Mesenchymal stem cell (in vitro differentiated cells and primary cell): ENCODE data around the gene CTF1.

ENCODE experiments used
- DNase-seq: peaks from one replicate; pipeline ENCODE4 v3.0.0-alpha.2; 2013
- H2AFZ ChIP-seq: one replicate; pipeline ENCODE4 v1.6.1; 2013; ENCODE audit warnings: low read depth, mild to moderate bottlenecking, control low read depth, inconsistent platforms, low read length, moderate library complexity
- H2AK5ac ChIP-seq: 2 replicates; pipeline ENCODE4 v1.6.1; 2013; ENCODE audit warnings: low read length, moderate library complexity, mild to moderate bottlenecking, inconsistent platforms; ENCODE audit not compliant: severe bottlenecking
- H2BK120ac ChIP-seq: one replicate; pipeline ENCODE4 v1.6.1; 2013; ENCODE audit warnings: low read depth, mild to moderate bottlenecking, inconsistent platforms, low read length, moderate library complexity
- H2BK12ac ChIP-seq, 2 experiments: one replicate each; pipeline ENCODE4 v1.6.1; 2013; ENCODE audit warnings: inconsistent platforms in 2 of 2, low read length in 2 of 2, mild to moderate bottlenecking in 2 of 2, moderate library complexity in 2 of 2, control low read depth in 1 of 2
- H2BK15ac ChIP-seq: one replicate; pipeline ENCODE4 v1.6.1; 2013; ENCODE audit warnings: mild to moderate bottlenecking, low read depth, inconsistent platforms; ENCODE audit not compliant: poor library complexity, severe bottlenecking
- H2BK5ac ChIP-seq: 2 replicates; pipeline ENCODE4 v1.6.1; 2013; ENCODE audit warnings: low read depth, mild to moderate bottlenecking, low read length, control low read depth, inconsistent platforms; ENCODE audit not compliant: poor library complexity, severe bottlenecking
- H3K14ac ChIP-seq, 2 experiments: one replicate each; pipeline ENCODE4 v1.6.1; 2013; ENCODE audit warnings: inconsistent platforms in 2 of 2, low read length in 2 of 2, control low read depth in 1 of 2, mild to moderate bottlenecking in 1 of 2, moderate library complexity in 1 of 2
- H3K18ac ChIP-seq, 2 experiments: one replicate each; pipeline ENCODE4 v1.6.1; 2013; ENCODE audit warnings: inconsistent platforms in 2 of 2, low read length in 2 of 2, control low read depth in 1 of 2, low read depth in 1 of 2, mild to moderate bottlenecking in 1 of 2
- H3K23ac ChIP-seq, 2 experiments: one replicate each; pipeline ENCODE4 v1.6.1; 2013; ENCODE audit warnings: inconsistent platforms in 2 of 2, low read length in 2 of 2, mild to moderate bottlenecking in 2 of 2, moderate library complexity in 2 of 2, control low read depth in 1 of 2
- H3K27ac ChIP-seq: 2 replicates; pipeline ENCODE4 v1.5.1; 2013; ENCODE audit warnings: mild to moderate bottlenecking, moderate library complexity, low read length, control low read depth, inconsistent platforms; ENCODE audit not compliant: poor library complexity, severe bottlenecking
- H3K27me3 ChIP-seq, 2 experiments: 2 replicates each; pipeline versions ENCODE4 v1.6.1 to v1.7.0; 2013; ENCODE audit warnings: low read length in 2 of 2, mild to moderate bottlenecking in 2 of 2, moderate library complexity in 2 of 2, control low read depth in 1 of 2, inconsistent platforms in 1 of 2; ENCODE audit not compliant: control insufficient read depth in 1 of 2, insufficient read depth in 1 of 2
- H3K36me3 ChIP-seq, 2 experiments: 2 replicates each; pipeline versions ENCODE4 v1.6.1 to v1.7.0; 2013; ENCODE audit warnings: low read length in 2 of 2, control low read depth in 1 of 2, inconsistent platforms in 1 of 2, low read depth in 1 of 2, mild to moderate bottlenecking in 1 of 2; ENCODE audit not compliant: insufficient read depth in 2 of 2, control insufficient read depth in 1 of 2
- H3K4ac ChIP-seq, 2 experiments: one replicate each; pipeline ENCODE4 v1.6.1; 2013; ENCODE audit warnings: inconsistent platforms in 2 of 2, low read length in 2 of 2, mild to moderate bottlenecking in 2 of 2, moderate library complexity in 2 of 2, control low read depth in 1 of 2, low read depth in 1 of 2
- H3K4me1 ChIP-seq: 2 replicates; pipeline ENCODE4 v1.6.1; 2013; ENCODE audit warnings: low read depth, low read length, control low read depth; ENCODE audit not compliant: control insufficient read depth, insufficient read depth
- H3K4me2 ChIP-seq: 2 replicates; pipeline ENCODE4 v1.6.1; 2013; ENCODE audit warnings: low read length, mild to moderate bottlenecking, inconsistent platforms; ENCODE audit not compliant: poor library complexity, severe bottlenecking
- H3K4me3 ChIP-seq, 2 experiments: 2 replicates each; pipeline versions ENCODE4 v1.5.1 to v1.7.0; 2013; ENCODE audit warnings: low read length in 2 of 2, mild to moderate bottlenecking in 2 of 2, control low read depth in 1 of 2, low read depth in 1 of 2; ENCODE audit not compliant: insufficient read depth in 1 of 2
- H3K79me1 ChIP-seq: replicated peaks from 2 replicates; pipeline ENCODE4 v1.6.1; 2013; ENCODE audit warnings: mild to moderate bottlenecking, control low read depth, low read length, inconsistent platforms; ENCODE audit not compliant: poor library complexity, severe bottlenecking
- H3K9ac ChIP-seq: 2 replicates; pipeline ENCODE4 v1.7.0; 2013; ENCODE audit warnings: mild to moderate bottlenecking, low read length, moderate library complexity
- H3K9me3 ChIP-seq: 2 replicates; pipeline ENCODE4 v1.7.0; 2013; ENCODE audit warnings: mild to moderate bottlenecking, low read length; ENCODE audit not compliant: control insufficient read depth
- H4K8ac ChIP-seq: one replicate; pipeline ENCODE4 v1.6.1; 2013; ENCODE audit warnings: inconsistent platforms, mild to moderate bottlenecking, low read length, moderate library complexity
- H4K91ac ChIP-seq: one replicate; pipeline ENCODE4 v1.6.1; 2013; ENCODE audit warnings: mild to moderate bottlenecking, low read length, inconsistent platforms
- WGBS: methylation state at CpG from one replicate; pipeline ENCODE4 v1.1.7; 2013; ENCODE audit warnings: mixed read lengths; 5-methylcytosine and 5-hydroxymethylcytosine counted together

Gene CTF1

DNA sequence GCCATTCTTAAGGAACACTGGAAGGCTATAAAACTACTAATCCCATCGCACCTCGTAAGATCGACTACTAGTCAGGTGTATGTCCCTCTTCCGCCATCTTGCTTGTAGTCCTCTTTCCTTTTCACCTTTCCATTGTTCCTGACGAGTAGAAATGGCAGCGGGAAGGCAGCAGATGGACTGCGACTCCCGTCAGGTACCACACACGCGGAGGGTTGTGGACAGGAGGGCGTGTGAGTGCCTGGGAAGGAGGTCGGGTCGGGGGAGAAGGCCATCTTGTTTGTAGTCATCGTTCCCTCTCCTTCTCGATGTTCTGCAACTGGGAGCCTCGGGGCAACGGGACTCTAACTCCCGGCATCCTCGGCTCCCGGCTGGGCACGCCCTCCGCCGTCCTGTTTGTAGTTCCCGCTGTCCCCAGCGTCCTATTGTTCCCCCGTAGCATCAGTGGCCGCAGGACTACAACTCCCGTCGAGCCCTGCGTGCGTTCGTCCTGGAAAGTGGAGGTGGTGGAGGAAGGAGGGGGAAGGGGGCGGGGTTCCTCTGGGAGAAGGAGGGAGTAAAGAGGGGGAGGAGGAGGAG lies 26.6 kb downstream of the CTF1 start:
- under 1% methylated on average over 28 of the region's 33 CpGs for WGBS

DNA sequence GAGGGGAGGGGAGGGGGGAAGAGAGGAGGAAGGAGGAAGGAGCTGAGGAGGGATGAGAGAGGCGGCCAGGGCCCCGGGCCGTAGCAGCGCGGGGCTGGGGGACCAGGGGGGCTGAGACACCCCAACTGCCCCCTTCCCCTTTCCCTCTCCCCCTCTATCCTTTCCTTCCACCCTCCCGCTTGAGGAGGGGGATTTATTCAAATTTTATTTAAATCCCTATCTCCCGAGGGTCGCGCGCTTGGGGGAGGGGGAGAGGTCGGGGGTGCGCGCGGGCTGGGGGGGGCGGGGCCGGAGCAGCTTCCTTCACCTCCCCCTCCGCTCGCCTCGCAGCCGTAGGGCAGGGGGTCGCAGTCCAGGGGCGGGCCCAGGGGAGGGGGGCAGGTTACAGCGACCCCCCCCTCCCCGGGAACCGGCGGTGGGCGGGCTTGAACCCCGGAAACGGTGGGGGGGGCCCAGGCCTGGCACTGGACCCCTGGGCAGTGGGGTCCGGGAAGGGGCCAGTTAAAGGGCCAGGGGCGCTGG lies 27.2 kb downstream of the CTF1 start, which contains the start of gene FBXL19:
FBXL19 (plus strand) TSS at position 19 of the 522 bp plus-strand sequence. CDS start 2,183 bp downstream, outside the sequence.
- H3K4me3 ChIP-seq, result peak within 1 kb of the TSS; percentile 79 to 99

More for the DNA sequence above, 26.6 kb downstream of the CTF1 start:
- Histone ChIP-seq H3K4ac (peak overlapping the region; percentile 90 to 92), H3K9me3 (no peaks in the 10 kb centered on the region), H4K8ac (peak overlapping the region; percentile 66), H2BK12ac (peak overlapping the region; percentile 7 to 95), H3K36me3 (peaks cover 17 to 30% of the 10 kb centered on the region in 2 experiments), H3K18ac (peak overlapping the region; percentile 78 to 96), H3K27me3 (no peaks in the 10 kb centered on the region), H3K14ac (peak overlapping the region in 1 of 2 experiments; percentile 61), H3K4me1 (peaks cover 27% of the 10 kb centered on the region), H3K4me3 (peak overlapping the region; percentile 79 to 99), H2AFZ (peak overlapping the region; percentile 65), H3K79me1 (peaks cover 27% of the 10 kb centered on the region), H3K27ac (peak overlapping the region; percentile 88), H2BK120ac (peak overlapping the region; percentile 29), H3K23ac (no peak overlapping the region), H2BK15ac (no peak overlapping the region), H3K4me2 (peak overlapping the region; percentile 5), H2AK5ac (no peak overlapping the region), H3K9ac (peak overlapping the region; percentile 95), H4K91ac (peak overlapping the region; percentile 88), H2BK5ac (peak overlapping the region; percentile 2)
- DNase-seq, result peak; percentile 100

DNA sequence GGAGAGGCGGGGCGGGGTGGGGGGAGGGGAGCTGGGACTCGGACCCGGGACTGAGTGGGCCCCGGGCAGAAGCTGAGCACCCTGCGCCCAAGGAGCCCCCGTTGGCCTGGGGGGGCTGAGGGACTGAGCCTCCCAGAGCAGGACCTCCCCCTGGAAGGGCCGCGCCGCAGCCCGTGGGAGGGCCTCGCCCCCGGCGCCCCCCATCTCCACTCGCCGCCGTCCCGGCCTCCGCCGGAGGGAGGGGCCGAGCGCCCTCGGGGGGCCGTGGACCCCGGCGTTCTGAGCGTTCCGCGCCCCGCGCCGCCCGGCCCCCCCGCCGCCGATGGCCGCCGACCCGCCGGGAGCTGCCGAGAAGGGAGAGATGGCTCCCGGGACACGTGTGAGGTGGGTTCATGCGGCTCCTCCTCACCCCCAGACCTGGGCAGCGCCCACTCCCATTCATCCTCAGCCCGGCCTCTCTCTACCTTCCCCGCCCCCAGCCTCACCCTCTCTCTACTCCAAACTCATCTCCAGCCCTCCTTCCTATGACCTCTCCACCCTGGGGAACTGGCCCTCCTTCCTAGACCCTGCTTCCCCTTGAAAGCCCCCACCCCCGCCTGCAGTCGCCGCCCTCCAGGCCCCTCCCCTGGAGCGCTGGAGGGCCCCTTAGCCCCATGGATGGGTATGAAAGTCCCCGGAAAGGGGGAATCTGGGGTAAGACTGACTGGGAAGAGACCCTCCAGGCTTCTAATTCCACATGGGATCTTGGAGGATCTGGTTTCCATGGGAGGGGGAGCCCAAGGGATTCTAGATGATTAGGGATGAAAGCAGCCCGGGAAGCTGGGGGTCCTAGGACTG lies 27.9 kb downstream of the CTF1 start:
- no peak overlapping the region for H4K91ac ChIP-seq
- H3K27me3 ChIP-seq, result no peaks in the 10 kb centered on the region
- H2BK12ac ChIP-seq, result peak overlapping the region in 1 of 2 experiments; percentile 67
- no peaks in the 10 kb centered on the region for H3K9me3 ChIP-seq
- H3K36me3 ChIP-seq, result peaks cover 23 to 43% of the 10 kb centered on the region in 2 experiments
- H2BK5ac ChIP-seq, result no peak overlapping the region
- peak overlapping the region; percentile 44 for H2BK15ac ChIP-seq
- peak overlapping the region; percentile 80 for H3K9ac ChIP-seq
- no peak for DNase-seq
- H3K14ac ChIP-seq, result peak overlapping the region; percentile 15 to 87
- H3K4me3 ChIP-seq, result peak overlapping the region; percentile 76 to 79
- WGBS, result 4% methylated on average over 16 of the region's 53 CpGs
- peak overlapping the region; percentile 51 to 69 for H3K4ac ChIP-seq
- peak overlapping the region in 1 of 2 experiments; percentile 80 for H3K23ac ChIP-seq
- no peak overlapping the region for H2AFZ ChIP-seq
- peaks cover 38% of the 10 kb centered on the region for H3K79me1 ChIP-seq
- H3K27ac ChIP-seq, result no peak overlapping the region
- H2AK5ac ChIP-seq, result no peak overlapping the region
- H3K4me2 ChIP-seq, result peak overlapping the region; percentile 88
- H2BK120ac ChIP-seq, result peak overlapping the region; percentile 77
- H3K4me1 ChIP-seq, result peaks cover 27% of the 10 kb centered on the region
- peak overlapping the region; percentile 53 to 56 for H3K18ac ChIP-seq
- no peak overlapping the region for H4K8ac ChIP-seq

More for the DNA sequence above, 27.2 kb downstream of the CTF1 start, which contains the start of gene FBXL19:
- Histone ChIP-seq H2BK120ac (peak within 1 kb of the TSS; percentile 77), H3K18ac (peak within 1 kb of the TSS; percentile 78 to 96), H2AFZ (peak within 1 kb of the TSS; percentile 65), H3K4ac (peak within 1 kb of the TSS; percentile 90 to 92), H2BK12ac (peak within 1 kb of the TSS; percentile 7 to 95), H3K27me3 (no peaks in the 10 kb centered on the region), H4K91ac (peak within 1 kb of the TSS; percentile 88), H3K23ac (peak within 1 kb of the TSS in 1 of 2 experiments; percentile 80), H3K36me3 (peaks cover 17 to 36% of the 10 kb centered on the region in 2 experiments), H2AK5ac (no peak within 1 kb of the TSS), H3K4me1 (peaks cover 27% of the 10 kb centered on the region), H3K27ac (peak within 1 kb of the TSS; percentile 88), H3K9ac (peak within 1 kb of the TSS; percentile 95), H3K9me3 (no peaks in the 10 kb centered on the region), H2BK15ac (peak within 1 kb of the TSS; percentile 44), H3K14ac (peak within 1 kb of the TSS in 1 of 2 experiments; percentile 87), H3K4me2 (peak within 1 kb of the TSS; percentile 88), H4K8ac (peak within 1 kb of the TSS; percentile 66), H3K79me1 (peaks cover 32% of the 10 kb centered on the region), H2BK5ac (peak within 1 kb of the TSS; percentile 2)
- DNase-seq, result no peak
- no CpG with 5 or more reads among the region's 31 CpGs for WGBS
